ENCODE results near the gene MGP. TPM values are rescaled to one million over a fixed set of nuclear protein-coding genes. Genes with fewer than 3 reads are reported as not detected.

The MGP gene
- total RNA-seq, 3 donors from 2014 or later: 42.9 to 655 (median 121) TPM

- Histone ChIP-seq H3K4me1 (ENCODE audit: low read depth) (no peaks in the 10 kb centered on the region), H3K36me3 (ENCODE audit: low read depth) (no peaks in the 10 kb centered on the region), H3K9me3 (peaks cover 7% of the 10 kb centered on the region), H3K4me3 (no peak overlapping the region)
- intact Hi-C loops (cut with DNase I, micrococcal nuclease): no loop called here
- DNase-seq (no peak), ATAC-seq (no peak)
- TF ChIP-seq CTCF (IDR thresholded peaks at IDR 0.05): no peak
These were observed 25.2 kb downstream of the MGP start for GRCh38 chr12:14860490-14860889.

- H3K36me3 ChIP-seq (ENCODE audit: low read depth): no peaks in the 10 kb centered on the region
- intact Hi-C loops (cut with DNase I, micrococcal nuclease): no loop called here
- DNase-seq (no peak), ATAC-seq (no peak)
- no peak overlapping the region for H3K4me3 ChIP-seq
- H3K4me1 ChIP-seq (ENCODE audit: low read depth): no peaks in the 10 kb centered on the region
- H3K9me3 ChIP-seq: peaks cover 7% of the 10 kb centered on the region
- TF ChIP-seq CTCF (IDR thresholded peaks at IDR 0.05): no peak
These were observed 27.1 kb downstream of the MGP start for GRCh38 chr12:14858513-14858912.

GRCh38 chr12:14854586-14855183 lies 31.0 kb downstream of the MGP start:
- no peak for ATAC-seq
- no peak for TF ChIP-seq CTCF (IDR thresholded peaks at IDR 0.05)
- no peak overlapping the region for H3K4me3 ChIP-seq
- DNase-seq: no peak
- H3K4me1 ChIP-seq (ENCODE audit: low read depth): no peaks in the 10 kb centered on the region
- H3K9me3 ChIP-seq: no peaks in the 10 kb centered on the region
- intact Hi-C loops (cut with DNase I, micrococcal nuclease): no loop called here
- H3K36me3 ChIP-seq (ENCODE audit: low read depth): no peaks in the 10 kb centered on the region

- ATAC-seq: no peak
These were observed 31.7 kb downstream of the MGP start for GRCh38 chr12:14853961-14854360.

GRCh38 chr12:14852880-14853279 lies 32.8 kb downstream of the MGP start:
- ATAC-seq (no peak), DNase-seq (no peak)
- Histone ChIP-seq H3K36me3 (ENCODE audit: low read depth) (no peaks in the 10 kb centered on the region), H3K9me3 (no peaks in the 10 kb centered on the region), H3K4me1 (ENCODE audit: low read depth) (no peaks in the 10 kb centered on the region), H3K4me3 (no peak overlapping the region)
- intact Hi-C loops (cut with DNase I, micrococcal nuclease): no loop called here
- TF ChIP-seq CTCF (IDR thresholded peaks at IDR 0.05): no peak

More at GRCh38 chr12:14853961-14854360, 31.7 kb downstream of the MGP start:
- TF ChIP-seq CTCF (IDR thresholded peaks at IDR 0.05): no peak
- Histone ChIP-seq H3K36me3 (ENCODE audit: low read depth) (no peaks in the 10 kb centered on the region), H3K9me3 (no peaks in the 10 kb centered on the region), H3K4me3 (no peak overlapping the region), H3K4me1 (ENCODE audit: low read depth) (no peaks in the 10 kb centered on the region)
- intact Hi-C loops (cut with DNase I, micrococcal nuclease): no loop called here
- no peak for DNase-seq
